NB4 (cell line): Measurements from ENCODE around the gene HSPG2.

Source experiments
- POLR2A ChIP-seq: IDR thresholded peaks from 2 replicates; pipeline ENCODE4 v1.6.1; 2011; ENCODE audit warnings: mild to moderate bottlenecking; ENCODE audit not compliant: insufficient read length; ENCODE audit errors: extremely low read depth
- TF ChIP-seq, protein P1 (sequence below): IDR thresholded peaks from one replicate; pipeline ENCODE4 v1.5.1; 2012; ENCODE audit warnings: low read depth, low read length
- TF ChIP-seq, protein P2 (sequence below): IDR thresholded peaks from 2 replicates; pipeline ENCODE4 v1.6.1; 2011; ENCODE audit warnings: low read depth, low read length

DNA sequence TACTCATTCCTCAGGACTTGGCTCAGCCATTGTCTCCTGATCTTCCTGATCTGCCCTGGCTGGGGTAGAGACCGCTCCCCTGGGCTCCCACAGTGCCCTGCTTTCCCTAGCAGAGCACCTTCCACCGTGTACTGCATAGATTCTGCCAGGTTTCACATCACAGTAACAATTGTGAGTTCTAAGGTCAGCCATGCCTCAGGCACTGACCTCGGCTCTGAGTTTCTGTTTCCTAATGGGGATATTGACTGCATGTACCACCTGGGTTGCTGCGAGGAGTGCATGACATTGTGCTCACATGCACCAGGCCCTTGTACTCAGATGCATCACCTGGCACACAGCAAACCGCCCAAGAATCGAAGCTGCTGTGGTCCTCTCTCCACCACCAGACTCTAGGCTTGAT lies 46.0 kb downstream of the HSPG2 start:
- TF ChIP-seq, protein P1, sequence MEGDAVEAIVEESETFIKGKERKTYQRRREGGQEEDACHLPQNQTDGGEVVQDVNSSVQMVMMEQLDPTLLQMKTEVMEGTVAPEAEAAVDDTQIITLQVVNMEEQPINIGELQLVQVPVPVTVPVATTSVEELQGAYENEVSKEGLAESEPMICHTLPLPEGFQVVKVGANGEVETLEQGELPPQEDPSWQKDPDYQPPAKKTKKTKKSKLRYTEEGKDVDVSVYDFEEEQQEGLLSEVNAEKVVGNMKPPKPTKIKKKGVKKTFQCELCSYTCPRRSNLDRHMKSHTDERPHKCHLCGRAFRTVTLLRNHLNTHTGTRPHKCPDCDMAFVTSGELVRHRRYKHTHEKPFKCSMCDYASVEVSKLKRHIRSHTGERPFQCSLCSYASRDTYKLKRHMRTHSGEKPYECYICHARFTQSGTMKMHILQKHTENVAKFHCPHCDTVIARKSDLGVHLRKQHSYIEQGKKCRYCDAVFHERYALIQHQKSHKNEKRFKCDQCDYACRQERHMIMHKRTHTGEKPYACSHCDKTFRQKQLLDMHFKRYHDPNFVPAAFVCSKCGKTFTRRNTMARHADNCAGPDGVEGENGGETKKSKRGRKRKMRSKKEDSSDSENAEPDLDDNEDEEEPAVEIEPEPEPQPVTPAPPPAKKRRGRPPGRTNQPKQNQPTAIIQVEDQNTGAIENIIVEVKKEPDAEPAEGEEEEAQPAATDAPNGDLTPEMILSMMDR: no peak
- TF ChIP-seq POLR2A: no peak
- TF ChIP-seq, protein P2, sequence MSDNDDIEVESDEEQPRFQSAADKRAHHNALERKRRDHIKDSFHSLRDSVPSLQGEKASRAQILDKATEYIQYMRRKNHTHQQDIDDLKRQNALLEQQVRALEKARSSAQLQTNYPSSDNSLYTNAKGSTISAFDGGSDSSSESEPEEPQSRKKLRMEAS: no peak
